K562 (cell line): ENCODE data around the gene UBQLNL. TPM values are rescaled to one million over a fixed set of nuclear protein-coding genes. Genes with fewer than 3 reads are reported as not detected.

Experiments used
- ATAC-seq: fragments of 200-7000 bp; cut with Tn5 transposase; 3 replicates; pipeline ENCODE4 v1.9.1; 2020; ENCODE audit warnings: moderate library complexity
- BruUV-seq: library from RNA; stranded (reverse); fragments of 400-500 nt; replicated peaks from 2 replicates; lab custom pipeline; 2021; lab: Mats Ljungman, UMichigan
- CTCF ChIA-PET: fragments of 300-600 bp; formaldehyde crosslinking; extraction: SDS; loops from one replicate; lab custom pipeline; 2021; ENCODE audit warnings: low intra/inter-chr PET ratio; lab: Yijun Ruan, JAX
- POLR2A ChIA-PET: fragments of 300-600, 350-650 bp; sonication (Branson Sonifier 250); formaldehyde crosslinking; extraction: SDS; loops from one replicate; lab custom pipeline; 2021; ENCODE audit warnings: antibody characterized with exemption, inconsistent platforms; lab: Yijun Ruan, JAX
- DNase-seq, 4 experiments: peaks; one replicate each; pipeline versions ENCODE4 v3.0.0 to v3.0.0-alpha.2; 2011 to 2018; ENCODE audit warnings: low spot score in 3 of 4, mixed read lengths in 3 of 4; ENCODE audit errors: extremely low read depth in 1 of 4
- FAIRE-seq: peaks from 2 replicates; lab custom pipeline; 2011; peaks lifted over from hg19 to GRCh38; lab: Jason Lieb, UNC
- H2AFZ ChIP-seq: 2 replicates; pipeline ENCODE4 v1.6.0; 2011; ENCODE audit warnings: low read depth, low read length, control low read depth, inconsistent platforms
- H3K27ac ChIP-seq: fragments of 200-600 bp; 3 replicates; pipeline ENCODE4 v1.8.0; 2011; ENCODE audit warnings: low read depth, mild to moderate bottlenecking, control low read depth, inconsistent platforms, low read length, moderate library complexity, mixed read lengths; ENCODE audit errors: extremely low read depth
- H3K27me3 ChIP-seq, 2 experiments: fragments of 300-600 bp in 1 of 2; 2 replicates in 1 of 2; 3 replicates in 1 of 2; pipeline versions ENCODE4 v1.6.0 to v1.8.0; 2011; ENCODE audit warnings: inconsistent platforms in 2 of 2, low read length in 2 of 2, mild to moderate bottlenecking in 1 of 2, mixed read lengths in 1 of 2, moderate library complexity in 1 of 2; ENCODE audit not compliant: control insufficient read depth in 2 of 2, insufficient read depth in 2 of 2
- H3K36me3 ChIP-seq: fragments of 300-600 bp; 3 replicates; pipeline ENCODE4 v1.8.0; 2011; ENCODE audit warnings: mild to moderate bottlenecking, low read length, inconsistent platforms; ENCODE audit not compliant: control insufficient read depth, insufficient read depth
- H3K4me1 ChIP-seq, 2 experiments: fragments of 200-600 bp in 1 of 2; replicated peaks in 1 of 2; 2 replicates in 1 of 2; 3 replicates in 1 of 2; pipeline versions ENCODE4 v1.5.1 to v1.8.0; 2011; ENCODE audit warnings: inconsistent platforms in 2 of 2, low read length in 2 of 2, mild to moderate bottlenecking in 1 of 2, mixed read lengths in 1 of 2, moderate library complexity in 1 of 2; ENCODE audit not compliant: control insufficient read depth in 2 of 2, insufficient read depth in 2 of 2
- H3K4me2 ChIP-seq: 2 replicates; pipeline ENCODE4 v1.6.1; 2011; ENCODE audit warnings: low read length, control low read depth, inconsistent platforms, mixed read lengths; ENCODE audit not compliant: insufficient read depth
- H3K4me3 ChIP-seq: fragments of 200-600 bp; sonication (generic), shearing (Covaris generic); 2 replicates; pipeline ENCODE4 v1.5.1; 2016; ENCODE audit warnings: control low read depth, inconsistent platforms
- H3K79me2 ChIP-seq: fragments of 200-600 bp; 3 replicates; pipeline ENCODE4 v1.8.0; 2011; ENCODE audit warnings: low read length, inconsistent platforms; ENCODE audit not compliant: control insufficient read depth, insufficient read depth
- H3K9ac ChIP-seq, 2 experiments: 2 replicates each; pipeline versions ENCODE4 v1.6.0 to v1.6.1; 2011; ENCODE audit warnings: low read depth in 2 of 2, low read length in 2 of 2, control low read depth in 1 of 2, inconsistent platforms in 1 of 2, mild to moderate bottlenecking in 1 of 2, mixed read lengths in 1 of 2; ENCODE audit not compliant: insufficient read depth in 1 of 2
- H3K9me1 ChIP-seq: one replicate; pipeline ENCODE4 v1.6.0; 2011; ENCODE audit warnings: inconsistent platforms, mild to moderate bottlenecking, low read length, moderate library complexity; ENCODE audit not compliant: control insufficient read depth, insufficient read depth
- H3K9me3 ChIP-seq: replicated peaks from 2 replicates; pipeline ENCODE4 v1.5.1; 2011; ENCODE audit warnings: low read depth, low read length, inconsistent platforms; ENCODE audit not compliant: control insufficient read depth, insufficient read depth
- H4K20me1 ChIP-seq: replicated peaks from 2 replicates; pipeline ENCODE4 v1.6.1; 2011; ENCODE audit warnings: low read length, inconsistent platforms, mixed read lengths; ENCODE audit not compliant: control insufficient read depth, insufficient read depth
- POLR2A ChIP-seq: fragments of 450-650 bp; conservative IDR thresholded peaks from 2 replicates; pipeline ENCODE4 v1.6.1; 2016
- POLR2B ChIP-seq: fragments of 450-650 bp; IDR thresholded peaks from 2 replicates; pipeline ENCODE4 v1.6.1; 2018; ENCODE audit warnings: low read depth; ENCODE audit not compliant: partially characterized antibody
- PPARD ChIP-seq: fragments of 250-450 bp; sonication (Bioruptor Pico); IDR thresholded peaks from 2 replicates; pipeline ENCODE4 v1.8.0; 2022; ENCODE audit warnings: inconsistent platforms, mild to moderate bottlenecking, moderate library complexity
- TBL1XR1 ChIP-seq, 2 experiments: IDR thresholded peaks; 2 replicates each; pipeline ENCODE4 v1.6.1; 2012; ENCODE audit warnings: improper control_type of control experiment in 2 of 2, low read length in 2 of 2, mild to moderate bottlenecking in 1 of 2
- TEAD4 ChIP-seq, 2 experiments: sonication (generic) in 1 of 2; formaldehyde crosslinking in 1 of 2; IDR thresholded peaks; 2 replicates each; pipeline versions ENCODE4 v1.6.1 to v1.8.0; 2012 to 2022; ENCODE audit warnings: borderline replicate concordance in 1 of 2, inconsistent platforms in 1 of 2, low read length in 1 of 2, mild to moderate bottlenecking in 1 of 2, missing genetic modification reagents in 1 of 2
- ZNF24 ChIP-seq: fragments of 450-650 bp; IDR thresholded peaks from 2 replicates; pipeline ENCODE4 v1.6.1; 2016
- whole genome bisulfite sequencing: fragments of 100-300 bp; shearing (Covaris generic); methylation state at CpG from one replicate; pipeline ENCODE4 v1.1.6; 2016; ENCODE audit warnings: low coverage, mixed read lengths; ENCODE audit not compliant: insufficient coverage; ENCODE audit errors: missing lambda C conversion rate; 5-methylcytosine and 5-hydroxymethylcytosine counted together
- in situ Hi-C: fragments of 300-500 bp; cut with MboI; formaldehyde crosslinking; loops from 4 replicates; pipeline ENCODE4 v1.15.0; 2018; ENCODE audit warnings: inconsistent platforms, mixed read lengths
- intact Hi-C: fragments of 100-400 bp; cut with micrococcal nuclease; formaldehyde crosslinking; loops from 2 replicates; pipeline ENCODE4 v1.14.2; 2022
- polyA plus RNA-seq, 8 experiments: library from polyadenylated mRNA; depleted of rRNA in 4 of 8; stranded (reverse) in 5 of 8; unstranded in 3 of 8; fragments of >200 nt; fragmentation: Nextera tagmentation in 2 of 8; fragmentation: Illumina TruSeq in 1 of 8; extraction: Ambion mirVana in 2 of 8; extraction: Trizol in 1 of 8; gene quantifications; 2 replicates each; pipeline versions ENCODE4 v1.2.1 to v1.2.3, GENCODE V29; 2011 to 2014; ENCODE audit warnings: inconsistent platforms in 1 of 8, missing spikeins in 1 of 8
- total RNA-seq, 7 experiments: library from RNA; depleted of rRNA in 6 of 7; stranded (reverse); fragments of >200 nt in 6 of 7; fragmentation: Illumina TruSeq in 2 of 7; extraction: Trizol in 2 of 7; gene quantifications; 2 replicates each; pipeline versions ENCODE4 v1.2.1 to v1.2.3, GENCODE V29; 2011 to 2021; ENCODE audit warnings: low replicate concordance in 1 of 7

Gene UBQLNL
- total and polyA plus RNA-seq, 9 of the 15 experiments (the other 6 are each of a cell fraction or from before 2014, with no cell fraction given), result 0.07 to 0.27 (median 0.14) TPM

- peaks cover 77% of the 10 kb centered on the region for H3K79me2 ChIP-seq
- H4K20me1 ChIP-seq, result peaks cover 33% of the 10 kb centered on the region
- H3K36me3 ChIP-seq, result peaks cover 74% of the 10 kb centered on the region
- in situ Hi-C loops (no loop called here), intact Hi-C loops (no loop called here)
- H3K9me1 ChIP-seq, result no peaks in the 10 kb centered on the region
- no peak for FAIRE-seq
- H3K4me2 ChIP-seq, result no peak overlapping the region
- peaks cover 4 to 5% of the 10 kb centered on the region in 2 experiments; a peak in 1 of 5 replicates for H3K4me1 ChIP-seq
- no peak overlapping the region for H3K9ac ChIP-seq
- peaks cover 4% of the 10 kb centered on the region for H3K9me3 ChIP-seq
- ChIA-PET POLR2A (interaction anchor here (0.5 to 3.0 kb wide), 5 partner anchors 12 to 127 kb away, joined by 3 to 25 read pairs (median 3); no protein-coding TSS in a partner anchor), CTCF (no interaction called here)
- no peak for DNase-seq
- no peak; the same call in 2 of the 3 replicates for ATAC-seq
- no peak overlapping the region for H3K4me3 ChIP-seq
- no peaks in the 10 kb centered on the region for H3K27me3 ChIP-seq
- H2AFZ ChIP-seq, result no peak overlapping the region
- no peak overlapping the region for H3K27ac ChIP-seq
- 79% methylated on average over 3 of the region's 3 CpGs for WGBS
- BruUV-seq, result no TSS peak
- TF ChIP-seq POLR2B (no peak), PPARD (CRISPR knock-in tag) (no peak), ZNF24 (no peak), POLR2A (peak; percentile 49; the same call in 1 of the 2 replicates)
- TF ChIP-seq, all 486 proteins: peak for 1
Observed at GRCh38 chr11:5486003-5486402, 30.5 kb downstream of the UBQLNL start.

- ATAC-seq, result peak; percentile 97
- ChIA-PET POLR2A (interaction anchor here (1.1 to 3.2 kb wide), 2 partner anchors 28 to 225 kb away, joined by 4 to 17 read pairs; no protein-coding TSS in a partner anchor), CTCF (interaction anchor here (0.5 to 1.9 kb wide), 4 partner anchors 77 to 415 kb away, joined by 3 to 13 read pairs (median 6); no protein-coding TSS in a partner anchor)
- Histone ChIP-seq H3K4me2 (no peak overlapping the region), H4K20me1 (peaks cover 18% of the 10 kb centered on the region), H3K9me1 (no peaks in the 10 kb centered on the region), H3K9me3 (no peaks in the 10 kb centered on the region), H3K27ac (no peak overlapping the region; the same call in 2 of the 3 replicates), H3K36me3 (peaks cover 59% of the 10 kb centered on the region), H3K4me3 (no peak overlapping the region), H2AFZ (no peak overlapping the region), H3K27me3 (no peaks in the 10 kb centered on the region), H3K4me1 (no peaks in the 10 kb centered on the region), H3K79me2 (peaks cover 61% of the 10 kb centered on the region), H3K9ac (no peak overlapping the region)
- WGBS, result 38% methylated on average over 2 of the region's 2 CpGs
- intact Hi-C loops (loop anchor here (1.0 kb wide), 1 partner anchor 77 kb away; no protein-coding TSS in a partner anchor), in situ Hi-C loops (no loop called here)
- no TSS peak for BruUV-seq
- peak; percentile 69 to 77 (median 72) for DNase-seq
- FAIRE-seq, result peak; percentile 79
- TF ChIP-seq TEAD4 (IDR thresholded peaks at IDR 0.05; ENCODE audit: low read length) (0 out of 2 replicates have a peak, but pooled peaks have one; percentile 13), TEAD4 (CRISPR knock-in tag; IDR thresholded peaks at IDR 0.05; ENCODE audit: borderline replicate concordance) (no peak), TBL1XR1 (IDR thresholded peaks at IDR 0.05; ENCODE audit: low read length in 2 of 2) (peak in 1 of 2 experiments; percentile 19; a peak in 1 of 4 replicates)
Observed at GRCh38 chr11:5476186-5476819, 40.2 kb downstream of the UBQLNL start.
